HepG2 (cell line): ENCODE measurements around the gene RNLS. TPM values are rescaled to one million over a fixed set of nuclear protein-coding genes. Genes with fewer than 3 reads are reported as not detected.

Experiments
- ATAC-seq: fragments of 200-7000 bp; cut with Tn5 transposase; 3 replicates; pipeline ENCODE4 v1.9.1; 2020; ENCODE audit warnings: mild to moderate bottlenecking, moderate library complexity
- BruUV-seq: library from RNA; stranded (reverse); fragments of 400-500 nt; replicated peaks from 2 replicates; lab custom pipeline; 2021; lab: Mats Ljungman, UMichigan
- CTCF ChIA-PET: fragments of 300-600 bp; formaldehyde crosslinking; extraction: SDS; loops from one replicate; lab custom pipeline; 2021; ENCODE audit warnings: low total read pairs, inconsistent platforms, low intra/inter-chr PET ratio; lab: Yijun Ruan, JAX
- POLR2A ChIA-PET: fragments of 350-600 bp; sonication (Branson Sonifier 250); formaldehyde crosslinking; loops from one replicate; lab custom pipeline; 2020; ENCODE audit warnings: antibody characterized with exemption, inconsistent platforms; lab: Yijun Ruan, JAX
- DNase-seq: peaks from one replicate; pipeline ENCODE4 v3.0.0-alpha.2; 2015; ENCODE audit warnings: low spot score
- FAIRE-seq: peaks from 3 replicates; lab custom pipeline; 2011; peaks lifted over from hg19 to GRCh38; lab: Jason Lieb, UNC
- H2AFZ ChIP-seq: one replicate; pipeline ENCODE4 v1.6.1; 2011; ENCODE audit warnings: low read length, inconsistent platforms
- H3K27ac ChIP-seq: fragments of 300-600 bp; 3 replicates; pipeline ENCODE4 v1.8.0; 2011; ENCODE audit warnings: mixed run types, mild to moderate bottlenecking, mixed read lengths, low read length, inconsistent platforms; ENCODE audit not compliant: insufficient read depth; ENCODE audit errors: extremely low read length
- H3K27me3 ChIP-seq, 2 experiments: fragments of 200-600 bp in 1 of 2; 2 replicates in 1 of 2; 3 replicates in 1 of 2; pipeline versions ENCODE4 v1.6.0 to v1.8.0; 2011; ENCODE audit warnings: low read length in 2 of 2, mild to moderate bottlenecking in 2 of 2, moderate library complexity in 2 of 2, inconsistent platforms in 1 of 2; ENCODE audit not compliant: insufficient read depth in 2 of 2, control insufficient read depth in 1 of 2
- H3K36me3 ChIP-seq, 2 experiments: fragments of 200-600 bp in 1 of 2; replicated peaks in 1 of 2; 2 replicates in 1 of 2; 3 replicates in 1 of 2; pipeline versions ENCODE4 v1.5.1 to v1.8.0; 2011; ENCODE audit warnings: low read length in 2 of 2, inconsistent platforms in 1 of 2; ENCODE audit not compliant: insufficient read depth in 2 of 2, control insufficient read depth in 1 of 2
- H3K4me1 ChIP-seq: 2 replicates; pipeline ENCODE4 v1.5.1; 2012; ENCODE audit warnings: low read length, inconsistent platforms; ENCODE audit not compliant: insufficient read depth
- H3K4me2 ChIP-seq: 2 replicates; pipeline ENCODE4 v1.6.0; 2011; ENCODE audit warnings: low read depth, low read length, inconsistent platforms
- H3K4me3 ChIP-seq, 3 experiments: fragments of 200-600 bp in 1 of 3; sonication (generic), shearing (Covaris generic) in 1 of 3; replicated peaks in 1 of 3; 2 replicates each; pipeline ENCODE4 v1.5.1; 2011 to 2016; ENCODE audit warnings: low read length in 3 of 3, inconsistent platforms in 2 of 3, low read depth in 2 of 3, mild to moderate bottlenecking in 2 of 3, control low read depth in 1 of 3, mixed read lengths in 1 of 3; ENCODE audit not compliant: insufficient read depth in 1 of 3
- H3K79me2 ChIP-seq: one replicate; pipeline ENCODE4 v1.6.1; 2011; ENCODE audit warnings: low read length, inconsistent platforms; ENCODE audit not compliant: insufficient read depth
- H3K9ac ChIP-seq: 2 replicates; pipeline ENCODE4 v1.6.0; 2011; ENCODE audit warnings: mild to moderate bottlenecking, low read depth, low read length, inconsistent platforms; ENCODE audit not compliant: insufficient read depth
- H3K9me3 ChIP-seq: 2 replicates; pipeline ENCODE4 v1.5.1; 2012; ENCODE audit warnings: mild to moderate bottlenecking, low read length
- H4K20me1 ChIP-seq: 2 replicates; pipeline ENCODE4 v1.6.0; 2011; ENCODE audit warnings: inconsistent platforms, mild to moderate bottlenecking, low read length, moderate library complexity; ENCODE audit not compliant: insufficient read depth
- FLYWCH1 ChIP-seq: sonication (generic); formaldehyde crosslinking; IDR thresholded peaks from 2 replicates; pipeline ENCODE4 v1.8.1; 2023; ENCODE audit warnings: mild to moderate bottlenecking, missing genetic modification reagents
- GLI4 ChIP-seq: sonication (generic); formaldehyde crosslinking; IDR thresholded peaks from 2 replicates; pipeline ENCODE4 v1.5.1; 2020; ENCODE audit warnings: missing genetic modification reagents, mild to moderate bottlenecking, moderate library complexity, borderline replicate concordance
- IKZF1 ChIP-seq: fragments of 450-650 bp; IDR thresholded peaks from 2 replicates; pipeline ENCODE4 v1.7.1; 2016
- JARID2 ChIP-seq: sonication (generic); formaldehyde crosslinking; IDR thresholded peaks from 2 replicates; pipeline ENCODE4 v1.8.1; 2023; ENCODE audit warnings: missing genetic modification reagents, inconsistent platforms; ENCODE audit not compliant: insufficient replicate concordance
- JDP2 ChIP-seq: sonication (generic); formaldehyde crosslinking; IDR thresholded peaks from 2 replicates; pipeline ENCODE4 v1.8.1; 2022; ENCODE audit warnings: missing genetic modification reagents, borderline replicate concordance
- KDM1A ChIP-seq: IDR thresholded peaks from 2 replicates; pipeline ENCODE4 v1.6.1; 2016; ENCODE audit warnings: missing compliant biosample characterization
- KLF11 ChIP-seq: IDR thresholded peaks from 2 replicates; pipeline ENCODE4 v1.6.1; 2016; ENCODE audit warnings: missing compliant biosample characterization
- RBM39 ChIP-seq: fragments of 200-400 bp; formaldehyde crosslinking; IDR thresholded peaks from one replicate; pipeline ENCODE4 v1.6.1; 2018; ENCODE audit warnings: antibody characterized with exemption, mild to moderate bottlenecking, low read depth, low read length; ENCODE audit not compliant: poor library complexity, severe bottlenecking
- U2AF1 ChIP-seq: fragments of 200-400 bp; formaldehyde crosslinking; optimal IDR thresholded peaks from 2 replicates; pipeline ENCODE3; 2017; ENCODE audit warnings: mild to moderate bottlenecking, low read depth, low read length
- ZBTB38 ChIP-seq: sonication (generic); formaldehyde crosslinking; IDR thresholded peaks from 2 replicates; pipeline ENCODE4 v1.5.1; 2020; ENCODE audit warnings: mild to moderate bottlenecking, missing genetic modification reagents
- ZC3H13 ChIP-seq: sonication (generic); formaldehyde crosslinking; IDR thresholded peaks from 2 replicates; pipeline ENCODE4 v1.8.1; 2023; ENCODE audit warnings: mild to moderate bottlenecking, missing genetic modification reagents, moderate library complexity
- ZNF18 ChIP-seq: sonication (generic); formaldehyde crosslinking; IDR thresholded peaks from 2 replicates; pipeline ENCODE4 v1.8.0; 2022; ENCODE audit warnings: mild to moderate bottlenecking, missing genetic modification reagents; ENCODE audit not compliant: insufficient replicate concordance
- ZNF512 ChIP-seq: sonication (generic); formaldehyde crosslinking; IDR thresholded peaks from 2 replicates; pipeline ENCODE4 v1.4.0; 2020; ENCODE audit warnings: mild to moderate bottlenecking, missing genetic modification reagents
- ZNF607 ChIP-seq: sonication (generic); formaldehyde crosslinking; IDR thresholded peaks from 2 replicates; pipeline ENCODE4 v1.5.1; 2020; ENCODE audit warnings: missing genetic modification reagents, mild to moderate bottlenecking, borderline replicate concordance
- ZNF776 ChIP-seq: sonication (generic); formaldehyde crosslinking; IDR thresholded peaks from 2 replicates; pipeline ENCODE4 v1.4.0; 2020; ENCODE audit warnings: mild to moderate bottlenecking, missing genetic modification reagents
- ZZZ3 ChIP-seq: sonication (generic); formaldehyde crosslinking; IDR thresholded peaks from 2 replicates; pipeline ENCODE4 v1.4.0; 2020; ENCODE audit warnings: missing genetic modification reagents, mild to moderate bottlenecking, borderline replicate concordance
- WGBS: methylation state at CpG from one replicate; pipeline ENCODE4 v1.1.6; 2017; ENCODE audit warnings: low lambda C conversion rate; 5-methylcytosine and 5-hydroxymethylcytosine counted together
- in situ Hi-C: cut with HindIII; loops from 2 replicates; pipeline ENCODE4 v1.10.0; 2017; ENCODE audit warnings: low pct_unique_long_range_greater_than_20kb; ENCODE audit not compliant: extremely low pct_ligation_motif_present
- intact Hi-C: fragments of 100-400 bp; cut with micrococcal nuclease; formaldehyde crosslinking; loops from one replicate; pipeline ENCODE4 v1.10.0; 2022; ENCODE audit not compliant: unreplicated experiment
- polyA plus RNA-seq, 8 experiments: library from polyadenylated mRNA; depleted of rRNA in 3 of 8; stranded (reverse) in 7 of 8; unstranded in 1 of 8; fragments of >200 nt; fragmentation: Illumina TruSeq in 4 of 8; extraction: Trizol in 4 of 8; gene quantifications; 2 replicates each; pipeline versions ENCODE4 v1.2.1 to v1.2.3, GENCODE V29; 2011 to 2016; ENCODE audit warnings: low read depth in 4 of 8, missing spikeins in 1 of 8, mixed read lengths in 1 of 8; ENCODE audit not compliant: insufficient read depth in 1 of 8
- total RNA-seq, 5 experiments: library from RNA; depleted of rRNA; stranded (reverse); fragments of >200 nt; fragmentation: Illumina TruSeq; extraction: Trizol; gene quantifications; 2 replicates each; pipeline ENCODE4 v1.2.3, GENCODE V29; 2016; ENCODE audit warnings: low read depth in 1 of 5

RNLS gene
- total and polyA plus RNA-seq, 2 of the 13 experiments (the other 11 are each of a cell fraction or from before 2014, with no cell fraction given): not detected

GRCh38 chr10:88259381-88259780, 323.7 kb downstream of the RNLS start:
- H4K20me1 ChIP-seq: no peaks in the 10 kb centered on the region
- H3K4me1 ChIP-seq: no peaks in the 10 kb centered on the region
- CTCF ChIA-PET: no interaction called here
- no peak for TF ChIP-seq GLI4 (CRISPR knock-in tag)
- no peak for TF ChIP-seq FLYWCH1 (CRISPR knock-in tag)
- no peak for TF ChIP-seq JARID2 (CRISPR knock-in tag)
- TF ChIP-seq RBM39: no peak
- no peak for TF ChIP-seq JDP2 (CRISPR knock-in tag)
- no peak for TF ChIP-seq ZNF776
- TF ChIP-seq KLF11: no peak
- TF ChIP-seq U2AF1: no peak
- TF ChIP-seq ZC3H13 (CRISPR knock-in tag): no peak
- TF ChIP-seq ZNF18: no peak
- no peak for TF ChIP-seq ZNF512
- TF ChIP-seq IKZF1: no peak
- no peak for TF ChIP-seq ZZZ3
- TF ChIP-seq ZBTB38 (CRISPR knock-in tag): no peak
- no peak for TF ChIP-seq KDM1A (CRISPR knock-in tag)
- no peak for TF ChIP-seq ZNF607
- no peak overlapping the region for H3K4me2 ChIP-seq
- in situ Hi-C loops (no loop called here), intact Hi-C loops (no loop called here)
- H3K9ac ChIP-seq: no peak overlapping the region
- BruUV-seq: no TSS peak
- DNase-seq (no peak), FAIRE-seq (no peak), ATAC-seq (no peak)
- H2AFZ ChIP-seq: no peak overlapping the region
- no peak overlapping the region for H3K27ac ChIP-seq
- peaks cover 0 to 4% of the 10 kb centered on the region in 2 experiments; a peak in 1 of 5 replicates for H3K27me3 ChIP-seq
- no peak overlapping the region for H3K4me3 ChIP-seq
- WGBS: 47% methylated on average over 6 of the region's 6 CpGs
- no peaks in the 10 kb centered on the region for H3K9me3 ChIP-seq
- H3K36me3 ChIP-seq: no peaks in the 10 kb centered on the region
- POLR2A ChIA-PET: no interaction called here
- H3K79me2 ChIP-seq: no peaks in the 10 kb centered on the region
